ENCODE data around the gene IFT43.

The IFT43 gene

GRCh38 chr14:76081642-76082041, 96.1 kb downstream of the IFT43 start:
- DNase-seq (ENCODE audit: extremely low spot score): no peak
- TF ChIP-seq CTCF (IDR thresholded peaks at IDR 0.05; ENCODE audit: control extremely low read depth, extremely low read depth, low read depth, missing control alignments): no peak
- ChIA-PET POLR2A (no interaction called here), CTCF (no interaction called here)

GRCh38 chr14:76083796-76084765, 98.5 kb downstream of the IFT43 start:
- POLR2A ChIA-PET: no interaction called here
- CTCF ChIA-PET: interaction anchor here (0.8 to 1.7 kb wide), 8 partner anchors 8 to 375 kb away, joined by 3 to 4 read pairs (median 3); no protein-coding TSS in a partner anchor
- DNase-seq (ENCODE audit: extremely low spot score): no peak
- no peak for TF ChIP-seq CTCF (IDR thresholded peaks at IDR 0.05; ENCODE audit: control extremely low read depth, extremely low read depth, low read depth, missing control alignments)

- DNase-seq (ENCODE audit: extremely low spot score): no peak
- TF ChIP-seq CTCF (IDR thresholded peaks at IDR 0.05; ENCODE audit: control extremely low read depth, extremely low read depth, low read depth, missing control alignments): no peak
- CTCF ChIA-PET: no interaction called here
- POLR2A ChIA-PET: no interaction called here
These were observed 99.8 kb downstream of the IFT43 start for GRCh38 chr14:76085358-76085757.

GRCh38 chr14:76086636-76087035, 101.1 kb downstream of the IFT43 start:
- no peak for TF ChIP-seq CTCF (IDR thresholded peaks at IDR 0.05; ENCODE audit: control extremely low read depth, extremely low read depth, low read depth, missing control alignments)
- POLR2A ChIA-PET: interaction anchor here (0.5 kb wide), 1 partner anchor 628 kb away, joined by 3 read pairs; no protein-coding TSS in a partner anchor
- CTCF ChIA-PET: interaction anchor here (1.1 to 2.4 kb wide), 4 partner anchors 26 to 266 kb away, joined by 3 to 7 read pairs (median 5); no protein-coding TSS in a partner anchor
- DNase-seq (ENCODE audit: extremely low spot score): no peak

GRCh38 chr14:76088326-76088725, 102.8 kb downstream of the IFT43 start:
- ChIA-PET CTCF (interaction anchor here (1.1 to 2.4 kb wide), 4 partner anchors 16 to 300 kb away, joined by 3 to 7 read pairs (median 5); no protein-coding TSS in a partner anchor), POLR2A (no interaction called here)
- TF ChIP-seq CTCF (IDR thresholded peaks at IDR 0.05; ENCODE audit: control extremely low read depth, extremely low read depth, low read depth, missing control alignments): no peak
- DNase-seq (ENCODE audit: extremely low spot score): no peak

- POLR2A ChIA-PET: no interaction called here
These were observed 103.4 kb downstream of the IFT43 start for GRCh38 chr14:76088771-76089571.

More at GRCh38 chr14:76088771-76089571, 103.4 kb downstream of the IFT43 start:
- no peak for TF ChIP-seq CTCF (IDR thresholded peaks at IDR 0.05; ENCODE audit: control extremely low read depth, extremely low read depth, low read depth, missing control alignments)
- CTCF ChIA-PET: interaction anchor here (1.1 to 2.4 kb wide), 3 partner anchors 17 to 300 kb away, joined by 3 to 6 read pairs (median 4); no protein-coding TSS in a partner anchor
- DNase-seq (ENCODE audit: extremely low spot score): no peak

Data from GM10248 (cell line).